SK-N-SH treated with all-trans-retinoic acid at 6 μM for 48 hours (cell line): ENCODE measurements around the gene NCAM2.
A peak's percentile ranks its signal among the peaks of the same experiment; 100 is the strongest.

Experiments used
- ATAC-seq: fragments of 200-7000 bp; cut with Tn5 transposase; 3 replicates; pipeline ENCODE4 v1.9.1; 2020; ENCODE audit warnings: mild to moderate bottlenecking, moderate library complexity
- ARNTL ChIP-seq: fragments of 450-650 bp; formaldehyde crosslinking; IDR thresholded peaks from 2 replicates; pipeline ENCODE4 v1.5.0; 2020; ENCODE audit warnings: low read depth, mild to moderate bottlenecking, moderate library complexity, borderline replicate concordance
- BACH2 ChIP-seq: fragments of 250-450 bp; sonication (Bioruptor Pico); IDR thresholded peaks from 2 replicates; pipeline ENCODE4 v1.9.0; 2021; ENCODE audit warnings: mild to moderate bottlenecking, borderline replicate concordance
- CSDC2 ChIP-seq: fragments of 250-450 bp; sonication (Bioruptor Pico); IDR thresholded peaks from 2 replicates; pipeline ENCODE4 v1.5.0; 2020; ENCODE audit warnings: mild to moderate bottlenecking, moderate library complexity
- ESRRG ChIP-seq: fragments of 250-450 bp; sonication (Bioruptor Pico); IDR thresholded peaks from 2 replicates; pipeline ENCODE4 v1.6.1; 2021; ENCODE audit warnings: mild to moderate bottlenecking
- GLIS3 ChIP-seq: fragments of 250-450 bp; sonication (Bioruptor Pico); IDR thresholded peaks from 2 replicates; pipeline ENCODE4 v1.5.0; 2020; ENCODE audit warnings: mild to moderate bottlenecking, moderate library complexity
- ISL1 ChIP-seq: fragments of 250-450 bp; sonication (Bioruptor Pico); IDR thresholded peaks from 2 replicates; pipeline ENCODE4 v2.1.2; 2022; ENCODE audit warnings: mild to moderate bottlenecking, moderate library complexity
- OSR1 ChIP-seq: fragments of 250-450 bp; sonication (Bioruptor Pico); IDR thresholded peaks from 2 replicates; pipeline ENCODE4 v1.8.0; 2022; ENCODE audit warnings: moderate library complexity, mild to moderate bottlenecking, inconsistent platforms
- PPARA ChIP-seq: fragments of 250-450 bp; sonication (Bioruptor Pico); IDR thresholded peaks from 2 replicates; pipeline ENCODE4 v1.5.0; 2020; ENCODE audit warnings: mild to moderate bottlenecking, borderline replicate concordance
- RARB ChIP-seq: fragments of 250-450 bp; sonication (Bioruptor Pico); IDR thresholded peaks from 2 replicates; pipeline ENCODE4 v1.8.0; 2021; ENCODE audit warnings: mild to moderate bottlenecking, moderate library complexity
- SNAI2 ChIP-seq: fragments of 250-450 bp; sonication (Bioruptor Pico); IDR thresholded peaks from 2 replicates; pipeline ENCODE4 v1.5.0; 2020; ENCODE audit warnings: mild to moderate bottlenecking, moderate library complexity
- TCF4 ChIP-seq: fragments of 250-450 bp; sonication (Bioruptor Pico); IDR thresholded peaks from 2 replicates; pipeline ENCODE4 v1.8.0; 2021; ENCODE audit warnings: mild to moderate bottlenecking, moderate library complexity, borderline replicate concordance
- TOX ChIP-seq: fragments of 250-450 bp; sonication (Bioruptor Pico); IDR thresholded peaks from 2 replicates; pipeline ENCODE4 v1.8.0; 2021; ENCODE audit warnings: mild to moderate bottlenecking, moderate library complexity, borderline replicate concordance
- ZC3H10 ChIP-seq: fragments of 250-450 bp; sonication (Bioruptor Pico); IDR thresholded peaks from 2 replicates; pipeline ENCODE4 v1.5.1; 2021; ENCODE audit warnings: mild to moderate bottlenecking, moderate library complexity
- ZFP3 ChIP-seq: fragments of 250-450 bp; sonication (Bioruptor Pico); IDR thresholded peaks from 2 replicates; pipeline ENCODE4 v1.5.0; 2020; ENCODE audit warnings: mild to moderate bottlenecking, moderate library complexity
- ZFP30 ChIP-seq: fragments of 450-650 bp; formaldehyde crosslinking; IDR thresholded peaks from 2 replicates; pipeline ENCODE4 v1.5.0; 2022; ENCODE audit warnings: mild to moderate bottlenecking, moderate library complexity
- ZNF8 ChIP-seq: fragments of 450-650 bp; formaldehyde crosslinking; IDR thresholded peaks from 2 replicates; pipeline ENCODE4 v1.5.0; 2020; ENCODE audit warnings: mild to moderate bottlenecking, moderate library complexity
- TF ChIP-seq, protein P1 (sequence below): fragments of 250-450 bp; sonication (Bioruptor Pico); IDR thresholded peaks from 2 replicates; pipeline ENCODE4 v1.8.0; 2020; ENCODE audit warnings: mild to moderate bottlenecking, moderate library complexity, borderline replicate concordance
- TF ChIP-seq, protein P2 (sequence below): fragments of 250-450 bp; sonication (Bioruptor Pico); IDR thresholded peaks from 2 replicates; pipeline ENCODE4 v1.5.1; 2020; ENCODE audit warnings: low read depth, mild to moderate bottlenecking, moderate library complexity
- TF ChIP-seq, protein P3 (sequence below): fragments of 250-450 bp; sonication (Bioruptor Pico); IDR thresholded peaks from 2 replicates; pipeline ENCODE4 v1.8.0; 2021; ENCODE audit warnings: low read depth, mild to moderate bottlenecking, moderate library complexity, borderline replicate concordance
- TF ChIP-seq, protein P4 (sequence below): fragments of 250-450 bp; sonication (Bioruptor Pico); IDR thresholded peaks from 2 replicates; pipeline ENCODE4 v1.5.1; 2021; ENCODE audit warnings: mild to moderate bottlenecking, moderate library complexity
- TF ChIP-seq, protein P5 (sequence below): fragments of 250-450 bp; sonication (Bioruptor Pico); IDR thresholded peaks from 2 replicates; pipeline ENCODE4 v1.5.0; 2020; ENCODE audit warnings: mild to moderate bottlenecking, moderate library complexity

NCAM2 gene

DNA sequence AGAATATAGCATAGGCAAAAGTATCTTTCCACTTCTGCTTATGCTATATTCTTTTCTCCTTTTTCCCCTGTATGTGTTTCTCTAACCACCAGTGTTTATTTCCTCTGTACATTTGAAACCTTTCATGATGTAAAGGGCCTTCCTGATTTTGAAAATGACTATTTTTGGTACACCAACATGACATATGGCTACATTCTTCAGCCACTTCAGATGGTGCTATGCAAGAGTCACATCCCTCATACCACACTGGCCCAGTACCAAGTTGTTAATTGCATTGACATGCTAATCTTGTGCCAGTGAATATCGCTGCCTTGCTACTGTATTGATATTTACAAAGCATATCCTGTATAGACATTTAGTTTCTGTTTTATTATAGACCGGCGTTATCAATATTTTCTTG, 408.7 kb downstream of the NCAM2 start:
- no peak for ATAC-seq

DNA sequence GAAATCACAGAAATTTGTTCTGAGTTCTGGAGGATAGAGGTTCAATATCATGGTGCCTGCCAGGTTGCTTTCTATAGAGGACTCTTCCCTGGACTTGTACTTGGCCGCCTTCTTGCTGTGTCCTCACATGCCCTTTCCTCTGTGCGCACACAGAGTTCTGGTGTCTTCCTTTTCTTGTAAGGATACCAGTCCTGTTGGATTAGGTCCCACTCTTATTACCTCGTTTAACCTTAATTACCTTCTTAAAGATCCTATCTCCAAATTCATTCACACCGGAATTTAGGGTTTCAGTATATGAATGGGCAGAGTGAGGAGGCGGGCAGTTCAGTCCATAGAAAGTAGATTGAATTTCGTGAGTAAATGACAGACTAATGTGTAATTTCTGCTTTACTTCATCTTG, 413.9 kb downstream of the NCAM2 start:
- ATAC-seq: peak; percentile 38; the same call in 1 of the 3 replicates
- TF ChIP-seq ARNTL (no peak), ZC3H10 (CRISPR knock-in tag) (no peak), ZFP3 (CRISPR knock-in tag) (no peak), ISL1 (CRISPR knock-in tag) (no peak), TOX (no peak), BACH2 (no peak), CSDC2 (CRISPR knock-in tag) (no peak), ZFP30 (no peak)
- TF ChIP-seq, protein P1, sequence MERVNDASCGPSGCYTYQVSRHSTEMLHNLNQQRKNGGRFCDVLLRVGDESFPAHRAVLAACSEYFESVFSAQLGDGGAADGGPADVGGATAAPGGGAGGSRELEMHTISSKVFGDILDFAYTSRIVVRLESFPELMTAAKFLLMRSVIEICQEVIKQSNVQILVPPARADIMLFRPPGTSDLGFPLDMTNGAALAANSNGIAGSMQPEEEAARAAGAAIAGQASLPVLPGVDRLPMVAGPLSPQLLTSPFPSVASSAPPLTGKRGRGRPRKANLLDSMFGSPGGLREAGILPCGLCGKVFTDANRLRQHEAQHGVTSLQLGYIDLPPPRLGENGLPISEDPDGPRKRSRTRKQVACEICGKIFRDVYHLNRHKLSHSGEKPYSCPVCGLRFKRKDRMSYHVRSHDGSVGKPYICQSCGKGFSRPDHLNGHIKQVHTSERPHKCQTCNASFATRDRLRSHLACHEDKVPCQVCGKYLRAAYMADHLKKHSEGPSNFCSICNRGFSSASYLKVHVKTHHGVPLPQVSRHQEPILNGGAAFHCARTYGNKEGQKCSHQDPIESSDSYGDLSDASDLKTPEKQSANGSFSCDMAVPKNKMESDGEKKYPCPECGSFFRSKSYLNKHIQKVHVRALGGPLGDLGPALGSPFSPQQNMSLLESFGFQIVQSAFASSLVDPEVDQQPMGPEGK (CRISPR knock-in tag): no peak
- TF ChIP-seq, protein P2, sequence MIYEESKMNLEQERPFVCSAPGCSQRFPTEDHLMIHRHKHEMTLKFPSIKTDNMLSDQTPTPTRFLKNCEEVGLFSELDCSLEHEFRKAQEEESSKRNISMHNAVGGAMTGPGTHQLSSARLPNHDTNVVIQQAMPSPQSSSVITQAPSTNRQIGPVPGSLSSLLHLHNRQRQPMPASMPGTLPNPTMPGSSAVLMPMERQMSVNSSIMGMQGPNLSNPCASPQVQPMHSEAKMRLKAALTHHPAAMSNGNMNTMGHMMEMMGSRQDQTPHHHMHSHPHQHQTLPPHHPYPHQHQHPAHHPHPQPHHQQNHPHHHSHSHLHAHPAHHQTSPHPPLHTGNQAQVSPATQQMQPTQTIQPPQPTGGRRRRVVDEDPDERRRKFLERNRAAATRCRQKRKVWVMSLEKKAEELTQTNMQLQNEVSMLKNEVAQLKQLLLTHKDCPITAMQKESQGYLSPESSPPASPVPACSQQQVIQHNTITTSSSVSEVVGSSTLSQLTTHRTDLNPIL (CRISPR knock-in tag): no peak

More for the DNA sequence above, 408.7 kb downstream of the NCAM2 start:
- TF ChIP-seq BACH2: no peak
- no peak for TF ChIP-seq ZFP30

DNA sequence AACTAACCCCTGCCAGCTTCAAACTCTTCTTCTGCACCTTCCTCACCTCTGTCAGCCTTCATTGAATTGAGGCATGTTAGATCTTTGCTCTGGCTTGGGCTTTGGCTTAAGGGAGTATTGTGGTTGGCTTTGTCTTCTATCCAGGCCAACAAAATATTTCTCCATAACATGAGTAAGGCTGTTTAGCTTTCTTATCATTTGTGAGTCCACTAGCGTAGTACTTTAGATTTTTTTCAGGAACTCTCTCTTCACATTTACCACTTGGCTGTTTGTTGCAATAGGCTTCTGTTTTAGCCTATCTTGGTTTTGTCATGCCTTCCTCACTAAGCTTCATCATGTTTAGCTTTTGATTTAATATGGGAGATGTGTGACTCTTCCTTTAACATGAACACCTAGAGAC, 417.5 kb downstream of the NCAM2 start:
- no peak for ATAC-seq
- TF ChIP-seq OSR1 (CRISPR knock-in tag) (no peak), ARNTL (no peak), CSDC2 (CRISPR knock-in tag) (no peak), ISL1 (CRISPR knock-in tag) (no peak), GLIS3 (CRISPR knock-in tag) (no peak)
- TF ChIP-seq, protein P3, sequence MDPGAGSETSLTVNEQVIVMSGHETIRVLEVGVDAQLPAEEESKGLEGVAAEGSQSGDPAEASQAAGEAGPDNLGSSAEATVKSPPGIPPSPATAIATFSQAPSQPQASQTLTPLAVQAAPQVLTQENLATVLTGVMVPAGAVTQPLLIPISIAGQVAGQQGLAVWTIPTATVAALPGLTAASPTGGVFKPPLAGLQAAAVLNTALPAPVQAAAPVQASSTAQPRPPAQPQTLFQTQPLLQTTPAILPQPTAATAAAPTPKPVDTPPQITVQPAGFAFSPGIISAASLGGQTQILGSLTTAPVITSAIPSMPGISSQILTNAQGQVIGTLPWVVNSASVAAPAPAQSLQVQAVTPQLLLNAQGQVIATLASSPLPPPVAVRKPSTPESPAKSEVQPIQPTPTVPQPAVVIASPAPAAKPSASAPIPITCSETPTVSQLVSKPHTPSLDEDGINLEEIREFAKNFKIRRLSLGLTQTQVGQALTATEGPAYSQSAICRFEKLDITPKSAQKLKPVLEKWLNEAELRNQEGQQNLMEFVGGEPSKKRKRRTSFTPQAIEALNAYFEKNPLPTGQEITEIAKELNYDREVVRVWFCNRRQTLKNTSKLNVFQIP: no peak
- TF ChIP-seq, all 23 proteins: peak for 0

DNA sequence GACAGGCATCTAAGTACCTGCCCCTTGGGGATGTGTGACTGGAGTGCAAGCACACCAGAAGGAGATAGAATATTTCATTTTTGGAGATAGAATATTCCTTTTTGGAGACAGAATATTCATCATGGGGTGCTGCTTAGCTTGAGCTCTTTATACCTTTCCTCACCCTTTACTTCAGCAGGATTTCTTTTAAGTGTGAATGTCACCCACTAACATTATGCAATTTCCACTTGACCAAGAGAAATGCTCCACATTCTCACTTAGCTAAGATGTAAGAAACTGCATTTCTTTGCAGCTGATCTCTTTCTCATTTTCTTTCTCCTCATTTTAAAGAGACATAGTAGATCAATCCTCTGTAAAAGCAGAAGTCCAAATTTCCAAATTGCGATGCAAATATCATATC, 436.7 kb downstream of the NCAM2 start:
- ATAC-seq: no peak
- no peak for TF ChIP-seq ESRRG (CRISPR knock-in tag)
- no peak for TF ChIP-seq ISL1 (CRISPR knock-in tag)
- no peak for TF ChIP-seq ZNF8 (CRISPR knock-in tag)
- no peak for TF ChIP-seq ZFP3 (CRISPR knock-in tag)
- no peak for TF ChIP-seq TOX
- no peak for TF ChIP-seq PPARA (CRISPR knock-in tag)
- no peak for TF ChIP-seq TCF4
- TF ChIP-seq, protein P2 (CRISPR knock-in tag): no peak
- TF ChIP-seq RARB (CRISPR knock-in tag): no peak
- no peak for TF ChIP-seq ZC3H10 (CRISPR knock-in tag)
- no peak for TF ChIP-seq OSR1 (CRISPR knock-in tag)
- TF ChIP-seq SNAI2 (CRISPR knock-in tag): no peak
- TF ChIP-seq, protein P3: no peak
- TF ChIP-seq ARNTL: no peak
- TF ChIP-seq, protein P4, sequence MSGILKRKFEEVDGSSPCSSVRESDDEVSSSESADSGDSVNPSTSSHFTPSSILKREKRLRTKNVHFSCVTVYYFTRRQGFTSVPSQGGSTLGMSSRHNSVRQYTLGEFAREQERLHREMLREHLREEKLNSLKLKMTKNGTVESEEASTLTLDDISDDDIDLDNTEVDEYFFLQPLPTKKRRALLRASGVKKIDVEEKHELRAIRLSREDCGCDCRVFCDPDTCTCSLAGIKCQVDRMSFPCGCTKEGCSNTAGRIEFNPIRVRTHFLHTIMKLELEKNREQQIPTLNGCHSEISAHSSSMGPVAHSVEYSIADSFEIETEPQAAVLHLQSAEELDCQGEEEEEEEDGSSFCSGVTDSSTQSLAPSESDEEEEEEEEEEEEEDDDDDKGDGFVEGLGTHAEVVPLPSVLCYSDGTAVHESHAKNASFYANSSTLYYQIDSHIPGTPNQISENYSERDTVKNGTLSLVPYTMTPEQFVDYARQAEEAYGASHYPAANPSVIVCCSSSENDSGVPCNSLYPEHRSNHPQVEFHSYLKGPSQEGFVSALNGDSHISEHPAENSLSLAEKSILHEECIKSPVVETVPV: no peak
- TF ChIP-seq, protein P5, sequence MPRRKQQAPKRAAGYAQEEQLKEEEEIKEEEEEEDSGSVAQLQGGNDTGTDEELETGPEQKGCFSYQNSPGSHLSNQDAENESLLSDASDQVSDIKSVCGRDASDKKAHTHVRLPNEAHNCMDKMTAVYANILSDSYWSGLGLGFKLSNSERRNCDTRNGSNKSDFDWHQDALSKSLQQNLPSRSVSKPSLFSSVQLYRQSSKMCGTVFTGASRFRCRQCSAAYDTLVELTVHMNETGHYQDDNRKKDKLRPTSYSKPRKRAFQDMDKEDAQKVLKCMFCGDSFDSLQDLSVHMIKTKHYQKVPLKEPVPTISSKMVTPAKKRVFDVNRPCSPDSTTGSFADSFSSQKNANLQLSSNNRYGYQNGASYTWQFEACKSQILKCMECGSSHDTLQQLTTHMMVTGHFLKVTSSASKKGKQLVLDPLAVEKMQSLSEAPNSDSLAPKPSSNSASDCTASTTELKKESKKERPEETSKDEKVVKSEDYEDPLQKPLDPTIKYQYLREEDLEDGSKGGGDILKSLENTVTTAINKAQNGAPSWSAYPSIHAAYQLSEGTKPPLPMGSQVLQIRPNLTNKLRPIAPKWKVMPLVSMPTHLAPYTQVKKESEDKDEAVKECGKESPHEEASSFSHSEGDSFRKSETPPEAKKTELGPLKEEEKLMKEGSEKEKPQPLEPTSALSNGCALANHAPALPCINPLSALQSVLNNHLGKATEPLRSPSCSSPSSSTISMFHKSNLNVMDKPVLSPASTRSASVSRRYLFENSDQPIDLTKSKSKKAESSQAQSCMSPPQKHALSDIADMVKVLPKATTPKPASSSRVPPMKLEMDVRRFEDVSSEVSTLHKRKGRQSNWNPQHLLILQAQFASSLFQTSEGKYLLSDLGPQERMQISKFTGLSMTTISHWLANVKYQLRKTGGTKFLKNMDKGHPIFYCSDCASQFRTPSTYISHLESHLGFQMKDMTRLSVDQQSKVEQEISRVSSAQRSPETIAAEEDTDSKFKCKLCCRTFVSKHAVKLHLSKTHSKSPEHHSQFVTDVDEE: no peak
- no peak for TF ChIP-seq CSDC2 (CRISPR knock-in tag)
- no peak for TF ChIP-seq ZFP30
- TF ChIP-seq BACH2: no peak
- TF ChIP-seq, protein P1 (CRISPR knock-in tag): no peak
